IMR-90 (cell line): Measurements from ENCODE around the gene SLC16A5. TPM values are rescaled to one million over a fixed set of nuclear protein-coding genes. Genes with fewer than 3 reads are reported as not detected.

Experiments
- ATAC-seq: fragments of 200-7000 bp; cut with Tn5 transposase; 2 replicates; pipeline ENCODE4 v1.9.1; 2020; ENCODE audit warnings: low read depth, mild to moderate bottlenecking, moderate library complexity
- BruUV-seq: library from RNA; stranded (reverse); fragments of 400-500 nt; replicated peaks from 2 replicates; lab custom pipeline; 2021; lab: Mats Ljungman, UMichigan
- CTCF ChIA-PET: fragments of 300-600 bp; formaldehyde crosslinking; extraction: SDS; loops from one replicate; lab custom pipeline; 2021; ENCODE audit warnings: antibody characterized with exemption; lab: Yijun Ruan, JAX
- POLR2A ChIA-PET: fragments of 300-600 bp; sonication (Branson Sonifier 250); formaldehyde crosslinking; loops from one replicate; lab custom pipeline; 2022; ENCODE audit warnings: antibody characterized with exemption; ENCODE audit not compliant: unreplicated experiment; lab: Charles Lee
- DNase-seq: peaks from one replicate; pipeline ENCODE4 v3.0.0; 2013
- H2AFZ ChIP-seq: replicated peaks from 2 replicates; pipeline ENCODE3; 2013; ENCODE audit warnings: low read length, mild to moderate bottlenecking; ENCODE audit not compliant: poor library complexity
- H2AK5ac ChIP-seq: 2 replicates; pipeline ENCODE4 v1.6.1; 2013; ENCODE audit warnings: low read depth, low read length, inconsistent platforms
- H2AK9ac ChIP-seq: replicated peaks from 2 replicates; pipeline ENCODE3; 2013; ENCODE audit warnings: mild to moderate bottlenecking, low read depth, low read length, moderate library complexity; ENCODE audit not compliant: poor library complexity
- H2BK120ac ChIP-seq: 2 replicates; pipeline ENCODE4 v1.6.1; 2013; ENCODE audit warnings: low read depth, low read length, inconsistent platforms
- H2BK15ac ChIP-seq: 3 replicates; pipeline ENCODE4 v1.6.1; 2013; ENCODE audit warnings: low read depth, low read length, inconsistent platforms
- H2BK20ac ChIP-seq: 2 replicates; pipeline ENCODE4 v1.6.1; 2013; ENCODE audit warnings: low read depth, mild to moderate bottlenecking, inconsistent platforms, low read length, moderate library complexity
- H2BK5ac ChIP-seq: 2 replicates; pipeline ENCODE4 v1.6.1; 2013; ENCODE audit warnings: mild to moderate bottlenecking, low read depth, low read length, inconsistent platforms; ENCODE audit not compliant: poor library complexity, severe bottlenecking
- H3K14ac ChIP-seq: replicated peaks from 2 replicates; pipeline ENCODE4 v1.6.1; 2013; ENCODE audit warnings: low read depth, low read length, inconsistent platforms
- H3K18ac ChIP-seq: 2 replicates; pipeline ENCODE4 v1.6.1; 2013; ENCODE audit warnings: low read depth, low read length, control low read depth
- H3K23ac ChIP-seq: 2 replicates; pipeline ENCODE4 v1.6.1; 2013; ENCODE audit warnings: low read depth, low read length, inconsistent platforms
- H3K27ac ChIP-seq: 2 replicates; pipeline ENCODE4 v1.5.1; 2013; ENCODE audit warnings: mild to moderate bottlenecking, control low read depth, low read length; ENCODE audit not compliant: insufficient read depth
- H3K27me3 ChIP-seq: 2 replicates; pipeline ENCODE4 v1.6.1; 2013; ENCODE audit warnings: low read length; ENCODE audit not compliant: control insufficient read depth, insufficient read depth
- H3K36me3 ChIP-seq: 2 replicates; pipeline ENCODE4 v1.6.1; 2013; ENCODE audit warnings: low read length, mixed read lengths; ENCODE audit not compliant: control insufficient read depth, insufficient read depth
- H3K4ac ChIP-seq: 2 replicates; pipeline ENCODE4 v1.6.1; 2013; ENCODE audit warnings: low read depth, low read length, inconsistent platforms
- H3K4me1 ChIP-seq: 2 replicates; pipeline ENCODE4 v1.6.1; 2013; ENCODE audit warnings: low read length, mixed read lengths; ENCODE audit not compliant: control insufficient read depth, insufficient read depth
- H3K4me2 ChIP-seq: 2 replicates; pipeline ENCODE4 v1.6.1; 2013; ENCODE audit warnings: low read depth, mild to moderate bottlenecking, control low read depth, low read length, moderate library complexity
- H3K4me3 ChIP-seq: 2 replicates; pipeline ENCODE4 v1.5.1; 2013; ENCODE audit warnings: low read depth, mild to moderate bottlenecking, control low read depth, low read length, moderate library complexity; ENCODE audit not compliant: insufficient read depth
- H3K56ac ChIP-seq: 2 replicates; pipeline ENCODE4 v1.6.1; 2013; ENCODE audit warnings: low read length, inconsistent platforms; ENCODE audit not compliant: insufficient read depth; ENCODE audit errors: extremely low read depth
- H3K79me1 ChIP-seq, 2 experiments: 2 replicates each; pipeline ENCODE4 v1.6.1; 2013; ENCODE audit warnings: low read length in 2 of 2, inconsistent platforms in 1 of 2, low read depth in 1 of 2
- H3K9ac ChIP-seq: 2 replicates; pipeline ENCODE4 v1.6.1; 2013; ENCODE audit warnings: low read depth, low read length, control low read depth
- H3K9me1 ChIP-seq: 2 replicates; pipeline ENCODE4 v1.6.1; 2013; ENCODE audit warnings: low read length, inconsistent platforms; ENCODE audit not compliant: insufficient read depth
- H3K9me3 ChIP-seq: 2 replicates; pipeline ENCODE4 v1.6.1; 2013; ENCODE audit warnings: low read length; ENCODE audit not compliant: control insufficient read depth, insufficient read depth
- H4K20me1 ChIP-seq: 2 replicates; pipeline ENCODE4 v1.6.1; 2013; ENCODE audit warnings: low read length, inconsistent platforms; ENCODE audit not compliant: insufficient read depth
- H4K5ac ChIP-seq: 2 replicates; pipeline ENCODE4 v1.6.1; 2013; ENCODE audit warnings: mild to moderate bottlenecking, low read depth, low read length, control low read depth
- H4K8ac ChIP-seq, 2 experiments: 2 replicates each; pipeline ENCODE4 v1.6.1; 2013; ENCODE audit warnings: low read depth in 2 of 2, low read length in 2 of 2, control low read depth in 1 of 2, inconsistent platforms in 1 of 2
- H4K91ac ChIP-seq: 2 replicates; pipeline ENCODE4 v1.6.1; 2013; ENCODE audit warnings: low read depth, low read length, inconsistent platforms; ENCODE audit not compliant: insufficient read depth
- BHLHE40 ChIP-seq: fragments of 150-350 bp; IDR thresholded peaks from 2 replicates; pipeline ENCODE4 v1.6.1; 2016; ENCODE audit warnings: mild to moderate bottlenecking, low read depth, low read length
- CEBPB ChIP-seq: IDR thresholded peaks from 2 replicates; pipeline ENCODE4 v1.6.1; 2012; ENCODE audit warnings: low read depth, low read length, improper control_type of control experiment
- CHD1 ChIP-seq: IDR thresholded peaks from 2 replicates; pipeline ENCODE4 v1.6.1; 2012; ENCODE audit warnings: low read depth, low read length, improper control_type of control experiment
- CTCF ChIP-seq: conservative IDR thresholded peaks from 2 replicates; pipeline ENCODE4 v1.5.1; 2012; ENCODE audit warnings: mild to moderate bottlenecking, low read depth, low read length, improper control_type of control experiment
- ELK1 ChIP-seq: fragments of 150-350 bp; IDR thresholded peaks from 2 replicates; pipeline ENCODE4 v1.6.1; 2016; ENCODE audit warnings: low read depth, mild to moderate bottlenecking, low read length, moderate library complexity, borderline replicate concordance
- FOS ChIP-seq: fragments of 150-350 bp; IDR thresholded peaks from 2 replicates; pipeline ENCODE4 v1.6.1; 2016; ENCODE audit warnings: low read depth, low read length
- MAFK ChIP-seq: IDR thresholded peaks from 2 replicates; pipeline ENCODE4 v1.6.1; 2012; ENCODE audit warnings: low read depth, low read length, improper control_type of control experiment
- MAZ ChIP-seq: IDR thresholded peaks from 2 replicates; pipeline ENCODE4 v1.6.1; 2012; ENCODE audit warnings: low read depth, mild to moderate bottlenecking, low read length, improper control_type of control experiment, moderate library complexity, borderline replicate concordance
- MXI1 ChIP-seq: IDR thresholded peaks from 2 replicates; pipeline ENCODE4 v1.6.1; 2012; ENCODE audit warnings: low read depth, mild to moderate bottlenecking, low read length, moderate library complexity, borderline replicate concordance
- NFE2L2 ChIP-seq: fragments of 150-350 bp; IDR thresholded peaks from 2 replicates; pipeline ENCODE4 v1.6.1; 2016; ENCODE audit warnings: low read depth, mild to moderate bottlenecking, low read length
- POLR2A ChIP-seq: IDR thresholded peaks from 2 replicates; pipeline ENCODE4 v1.6.1; 2012; ENCODE audit warnings: mild to moderate bottlenecking, low read depth, low read length
- RAD21 ChIP-seq: IDR thresholded peaks from 2 replicates; pipeline ENCODE4 v1.6.1; 2012; ENCODE audit warnings: low read length, improper control_type of control experiment
- RCOR1 ChIP-seq: IDR thresholded peaks from 2 replicates; pipeline ENCODE4 v1.6.1; 2012; ENCODE audit warnings: mild to moderate bottlenecking, low read length, improper control_type of control experiment; ENCODE audit not compliant: insufficient replicate concordance
- RFX5 ChIP-seq: IDR thresholded peaks from 2 replicates; pipeline ENCODE4 v1.8.0; 2012; ENCODE audit warnings: low read depth, mild to moderate bottlenecking, low read length, moderate library complexity
- USF2 ChIP-seq: fragments of 150-350 bp; IDR thresholded peaks from 2 replicates; pipeline ENCODE4 v1.6.1; 2017; ENCODE audit warnings: mild to moderate bottlenecking, antibody characterized with exemption, low read length, low read depth
- WGBS, 2 experiments: methylation state at CpG; one replicate each; pipeline versions ENCODE4 v1.1.5 to v1.1.7; 2013; ENCODE audit warnings: missing lambda C conversion rate in 2 of 2; ENCODE audit not compliant: insufficient read length in 1 of 2; ENCODE audit errors: extremely low coverage in 2 of 2; 5-methylcytosine and 5-hydroxymethylcytosine counted together
- dilution Hi-C: fragments of 300-500 bp; cut with HindIII; formaldehyde crosslinking; loops from one replicate; pipeline ENCODE4 v1.14.3; 2018; ENCODE audit warnings: low sequenced_read_pairs; ENCODE audit not compliant: unreplicated experiment
- in situ Hi-C: fragments of 300-500 bp; cut with MboI; formaldehyde crosslinking; loops from 3 replicates; pipeline ENCODE4 v1.14.3; 2019; ENCODE audit warnings: low sequenced_read_pairs, inconsistent platforms, mixed read lengths
- intact Hi-C: fragments of 100-400 bp; cut with micrococcal nuclease; formaldehyde crosslinking; loops from 2 replicates; pipeline ENCODE4 v1.10.0; 2022
- polyA plus RNA-seq, 3 experiments: library from polyadenylated mRNA; depleted of rRNA; stranded (reverse); fragments of >200 nt; gene quantifications; 2 replicates each; pipeline ENCODE4 v1.2.3, GENCODE V29; 2012; ENCODE audit warnings: low replicate concordance in 1 of 3
- total RNA-seq: library from RNA; depleted of rRNA; stranded (reverse); fragments of >200 nt; gene quantifications from 2 replicates; pipeline ENCODE4 v1.2.3, GENCODE V29; 2012

Gene SLC16A5
- total and polyA plus RNA-seq, 2 of the 4 experiments (the other 2 are of a cell fraction): 1.8 to 7.1 TPM

- Histone ChIP-seq H2AK5ac (no peak overlapping the region), H4K5ac (no peak overlapping the region), H3K4me3 (no peak overlapping the region), H3K27ac (no peak overlapping the region), H3K9me1 (0 out of 2 replicates have a peak, but pooled peaks cover 3% of the 10 kb centered on the region), H3K18ac (no peak overlapping the region), H2AFZ (no peak overlapping the region), H3K4ac (no peak overlapping the region), H4K8ac (no peak overlapping the region), H3K9ac (no peak overlapping the region), H3K23ac (no peak overlapping the region), H3K27me3 (no peaks in the 10 kb centered on the region), H2AK9ac (no peak overlapping the region), H3K56ac (no peak overlapping the region), H2BK5ac (no peak overlapping the region), H2BK15ac (no peak overlapping the region), H3K14ac (no peak overlapping the region), H3K36me3 (peaks cover 42% of the 10 kb centered on the region), H2BK20ac (no peak overlapping the region), H3K4me1 (peaks cover 4% of the 10 kb centered on the region; the same call in 1 of the 2 replicates), H4K91ac (no peak overlapping the region), H3K4me2 (no peak overlapping the region), H2BK120ac (no peak overlapping the region), H3K9me3 (no peaks in the 10 kb centered on the region), H3K79me1 (peaks cover 3 to 5% of the 10 kb centered on the region in 2 experiments; a peak in 3 of 4 replicates), H4K20me1 (no peaks in the 10 kb centered on the region)
- intact Hi-C loops (loop anchor here (5.0 to 10.0 kb wide), 2 partner anchors 47 to 140 kb away; partner anchors contain the start of gene NUP85), dilution Hi-C loops (no loop called here), in situ Hi-C loops (loop anchor here (10.0 to 25.0 kb wide), 2 partner anchors 140 to 347 kb away; partner anchors contain the start of genes GRB2 and NUP85)
- TSS peak; percentile 67 for BruUV-seq
- CTCF ChIA-PET: interaction anchor here (0.7 kb wide), 1 partner anchor 9 kb away, joined by 4 read pairs; no protein-coding TSS in a partner anchor
- DNase-seq (no peak), ATAC-seq (no peak)
- 100% methylated on average over 4 of the region's 18 CpGs; no CpG with 5 or more reads in 1 of the 2 experiments for WGBS, 2 experiments
- POLR2A ChIA-PET: no interaction called here
- no peak for TF ChIP-seq POLR2A
- TF ChIP-seq CTCF: no peak
- no peak for TF ChIP-seq FOS
- no peak for TF ChIP-seq RCOR1
- TF ChIP-seq BHLHE40: no peak
- TF ChIP-seq NFE2L2: no peak
- TF ChIP-seq ELK1: no peak
- TF ChIP-seq MAFK: no peak
- no peak for TF ChIP-seq USF2
- no peak for TF ChIP-seq MXI1
- TF ChIP-seq MAZ: no peak
- no peak for TF ChIP-seq CEBPB
- TF ChIP-seq RAD21: no peak
- TF ChIP-seq RFX5: no peak
- no peak for TF ChIP-seq CHD1
These were observed 22.7 kb upstream of the SLC16A5 start for GRCh38 chr17:75064867-75065561.
